ENCODE data around the gene NSD1. TPM values are rescaled to one million over a fixed set of nuclear protein-coding genes. Genes with fewer than 3 reads are reported as not detected.
A peak's percentile ranks its signal among the peaks of the same experiment; 100 is the strongest.

The NSD1 gene
- total RNA-seq, 1 donor from 2014 or later = 178 TPM

GRCh38 chr5:177162379-177162778 is 28.8 kb downstream of the NSD1 start:
- no peaks in the 10 kb centered on the region for H3K27me3 Mint-ChIP-seq
- H3K4me3 Mint-ChIP-seq (ENCODE audit: low read depth) = no peak overlapping the region
- H3K36me3 Mint-ChIP-seq (ENCODE audit: insufficient read depth) = peaks cover 8% of the 10 kb centered on the region
- H3K27ac Mint-ChIP-seq = peak overlapping the region; percentile 29
- DNase-seq (ENCODE audit: low spot score, unreplicated experiment) = no peak
- no peaks in the 10 kb centered on the region for H3K4me1 Mint-ChIP-seq (ENCODE audit: low read depth)
- TF ChIP-seq, protein P1, sequence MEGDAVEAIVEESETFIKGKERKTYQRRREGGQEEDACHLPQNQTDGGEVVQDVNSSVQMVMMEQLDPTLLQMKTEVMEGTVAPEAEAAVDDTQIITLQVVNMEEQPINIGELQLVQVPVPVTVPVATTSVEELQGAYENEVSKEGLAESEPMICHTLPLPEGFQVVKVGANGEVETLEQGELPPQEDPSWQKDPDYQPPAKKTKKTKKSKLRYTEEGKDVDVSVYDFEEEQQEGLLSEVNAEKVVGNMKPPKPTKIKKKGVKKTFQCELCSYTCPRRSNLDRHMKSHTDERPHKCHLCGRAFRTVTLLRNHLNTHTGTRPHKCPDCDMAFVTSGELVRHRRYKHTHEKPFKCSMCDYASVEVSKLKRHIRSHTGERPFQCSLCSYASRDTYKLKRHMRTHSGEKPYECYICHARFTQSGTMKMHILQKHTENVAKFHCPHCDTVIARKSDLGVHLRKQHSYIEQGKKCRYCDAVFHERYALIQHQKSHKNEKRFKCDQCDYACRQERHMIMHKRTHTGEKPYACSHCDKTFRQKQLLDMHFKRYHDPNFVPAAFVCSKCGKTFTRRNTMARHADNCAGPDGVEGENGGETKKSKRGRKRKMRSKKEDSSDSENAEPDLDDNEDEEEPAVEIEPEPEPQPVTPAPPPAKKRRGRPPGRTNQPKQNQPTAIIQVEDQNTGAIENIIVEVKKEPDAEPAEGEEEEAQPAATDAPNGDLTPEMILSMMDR (IDR thresholded peaks at IDR 0.05; ENCODE audit: unreplicated experiment) = no peak
- H3K9me3 Mint-ChIP-seq (ENCODE audit: low read depth) = no peaks in the 10 kb centered on the region

DNA sequence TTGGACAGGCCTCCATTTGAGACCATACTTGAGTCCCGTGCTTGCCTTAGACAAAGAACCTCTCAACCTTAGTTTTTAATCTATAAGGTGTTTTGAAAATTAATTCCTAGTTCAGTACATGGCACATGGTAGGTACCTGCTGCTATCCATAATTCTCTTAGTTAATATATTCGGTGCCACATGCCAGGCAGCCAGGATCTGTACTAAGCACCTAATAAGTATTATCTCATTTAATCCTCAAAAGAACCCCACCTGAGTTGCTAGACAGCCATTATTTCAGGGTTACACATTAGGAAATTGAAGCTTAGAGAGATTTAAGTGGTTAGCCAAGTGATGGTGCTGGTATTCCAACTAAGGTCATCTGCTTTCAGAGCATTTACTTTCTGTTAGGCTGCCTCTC is 29.9 kb downstream of the NSD1 start:
- H3K4me1 Mint-ChIP-seq (ENCODE audit: low read depth) = no peaks in the 10 kb centered on the region
- no peaks in the 10 kb centered on the region for H3K27me3 Mint-ChIP-seq
- TF ChIP-seq, protein P1 (IDR thresholded peaks at IDR 0.05; ENCODE audit: unreplicated experiment) = no peak
- H3K9me3 Mint-ChIP-seq (ENCODE audit: low read depth) = no peaks in the 10 kb centered on the region
- DNase-seq (ENCODE audit: low spot score, unreplicated experiment) = no peak
- H3K27ac Mint-ChIP-seq = no peak overlapping the region
- H3K36me3 Mint-ChIP-seq (ENCODE audit: insufficient read depth) = peaks cover 6% of the 10 kb centered on the region
- no peak overlapping the region for H3K4me3 Mint-ChIP-seq (ENCODE audit: low read depth)

- Mint-ChIP-seq H3K36me3 (ENCODE audit: insufficient read depth) (peaks cover 20% of the 10 kb centered on the region), H3K4me3 (ENCODE audit: low read depth) (no peak overlapping the region), H3K9me3 (ENCODE audit: low read depth) (no peaks in the 10 kb centered on the region), H3K27ac (peak overlapping the region; percentile 41), H3K27me3 (no peaks in the 10 kb centered on the region), H3K4me1 (ENCODE audit: low read depth) (no peaks in the 10 kb centered on the region)
- TF ChIP-seq, protein P1 (IDR thresholded peaks at IDR 0.05; ENCODE audit: unreplicated experiment) = no peak
- DNase-seq (ENCODE audit: low spot score, unreplicated experiment) = no peak
These were observed 35.7 kb downstream of the NSD1 start for GRCh38 chr5:177169271-177169670.

GRCh38 chr5:177171961-177172360 is 38.4 kb downstream of the NSD1 start:
- no peak overlapping the region for H3K4me3 Mint-ChIP-seq (ENCODE audit: low read depth)
- TF ChIP-seq, protein P1 (IDR thresholded peaks at IDR 0.05; ENCODE audit: unreplicated experiment) = no peak
- no peak for DNase-seq (ENCODE audit: low spot score, unreplicated experiment)
- H3K4me1 Mint-ChIP-seq (ENCODE audit: low read depth) = peaks cover 3% of the 10 kb centered on the region
- H3K27ac Mint-ChIP-seq = no peak overlapping the region
- no peaks in the 10 kb centered on the region for H3K27me3 Mint-ChIP-seq
- peaks cover 16% of the 10 kb centered on the region for H3K36me3 Mint-ChIP-seq (ENCODE audit: insufficient read depth)
- no peaks in the 10 kb centered on the region for H3K9me3 Mint-ChIP-seq (ENCODE audit: low read depth)

- TF ChIP-seq, protein P1 (IDR thresholded peaks at IDR 0.05; ENCODE audit: unreplicated experiment) = no peak
- Mint-ChIP-seq H3K4me1 (ENCODE audit: low read depth) (peaks cover 13% of the 10 kb centered on the region), H3K4me3 (ENCODE audit: low read depth) (no peak overlapping the region)
These were observed 41.8 kb downstream of the NSD1 start for GRCh38 chr5:177175336-177175735.

More at GRCh38 chr5:177175336-177175735, 41.8 kb downstream of the NSD1 start:
- DNase-seq (ENCODE audit: low spot score, unreplicated experiment) = no peak
- H3K27me3 Mint-ChIP-seq = no peaks in the 10 kb centered on the region
- peak overlapping the region; percentile 51 for H3K27ac Mint-ChIP-seq
- H3K36me3 Mint-ChIP-seq (ENCODE audit: insufficient read depth) = peaks cover 12% of the 10 kb centered on the region
- no peaks in the 10 kb centered on the region for H3K9me3 Mint-ChIP-seq (ENCODE audit: low read depth)

Measured in progenitor cell of endocrine pancreas (in vitro differentiated cells).